Femur (tissue), 1 donor: ENCODE measurements around the gene CCL15.

Source experiments
- DNase-seq: peaks from one replicate; pipeline ENCODE4 v3.0.0-alpha.2; 2017

Gene CCL15

GRCh38 chr17:35988164-35988563, 13.2 kb downstream of the CCL15 start:
- DNase-seq, result no peak

- DNase-seq, result no peak
Measured at GRCh38 chr17:35986643-35987042, 14.7 kb downstream of the CCL15 start, which contains the start of gene CCL14. Gene CCL14 (minus strand): TSS chr17:35986729. CDS start chr17:35986649, 80 bp downstream.

GRCh38 chr17:35984140-35984539, 17.2 kb downstream of the CCL15 start:
- DNase-seq, result no peak

GRCh38 chr17:35982409-35983191, 18.8 kb downstream of the CCL15 start:
- no peak for DNase-seq

GRCh38 chr17:35981908-35982330, 19.4 kb downstream of the CCL15 start:
- no peak for DNase-seq

GRCh38 chr17:35981246-35981645, 20.1 kb downstream of the CCL15 start, which contains the start of gene CCL16:
Gene CCL16 (minus strand): TSS chr17:35981497. CDS start chr17:35981420, 77 bp downstream.
- no peak for DNase-seq

GRCh38 chr17:35978346-35978745, 23.0 kb downstream of the CCL15 start:
- no peak for DNase-seq

- DNase-seq, result no peak
Measured at GRCh38 chr17:35977509-35977908, 23.8 kb downstream of the CCL15 start.

GRCh38 chr17:35973333-35974260, 27.8 kb downstream of the CCL15 start:
- DNase-seq, result no peak

- DNase-seq, result no peak
Measured at GRCh38 chr17:35972945-35973332, 28.4 kb downstream of the CCL15 start.

- no peak for DNase-seq
Measured at GRCh38 chr17:35972535-35972934, 28.8 kb downstream of the CCL15 start.

GRCh38 chr17:35972066-35972465, 29.3 kb downstream of the CCL15 start:
- no peak for DNase-seq

GRCh38 chr17:35969558-35970380, 31.6 kb downstream of the CCL15 start:
- peak; percentile 84 for DNase-seq

- DNase-seq, result no peak
Measured at GRCh38 chr17:35968520-35969054, 32.8 kb downstream of the CCL15 start.

- DNase-seq, result no peak
Measured at GRCh38 chr17:35965272-35965671, 36.1 kb downstream of the CCL15 start.

GRCh38 chr17:35963663-35964062, 37.7 kb downstream of the CCL15 start:
- DNase-seq, result no peak

GRCh38 chr17:35953720-35954119, 47.6 kb downstream of the CCL15 start:
- DNase-seq, result no peak

GRCh38 chr17:35949401-35949800, 52.0 kb downstream of the CCL15 start:
- DNase-seq, result no peak

- DNase-seq, result no peak
Measured at GRCh38 chr17:35948092-35948491, 53.3 kb downstream of the CCL15 start.
